Stimulated activated CD8-positive, alpha-beta memory T cell treated with anti-CD3 and anti-CD28 coated beads, Interleukin-15, amount 100 ng/mL, for 24 hours (primary cell): Measurements from ENCODE around the gene OLIG2.

Experiments
- DNase-seq: peaks from one replicate; pipeline ENCODE4 v3.0.0-alpha.2; 2020; ENCODE audit warnings: low read depth

Gene OLIG2

DNA sequence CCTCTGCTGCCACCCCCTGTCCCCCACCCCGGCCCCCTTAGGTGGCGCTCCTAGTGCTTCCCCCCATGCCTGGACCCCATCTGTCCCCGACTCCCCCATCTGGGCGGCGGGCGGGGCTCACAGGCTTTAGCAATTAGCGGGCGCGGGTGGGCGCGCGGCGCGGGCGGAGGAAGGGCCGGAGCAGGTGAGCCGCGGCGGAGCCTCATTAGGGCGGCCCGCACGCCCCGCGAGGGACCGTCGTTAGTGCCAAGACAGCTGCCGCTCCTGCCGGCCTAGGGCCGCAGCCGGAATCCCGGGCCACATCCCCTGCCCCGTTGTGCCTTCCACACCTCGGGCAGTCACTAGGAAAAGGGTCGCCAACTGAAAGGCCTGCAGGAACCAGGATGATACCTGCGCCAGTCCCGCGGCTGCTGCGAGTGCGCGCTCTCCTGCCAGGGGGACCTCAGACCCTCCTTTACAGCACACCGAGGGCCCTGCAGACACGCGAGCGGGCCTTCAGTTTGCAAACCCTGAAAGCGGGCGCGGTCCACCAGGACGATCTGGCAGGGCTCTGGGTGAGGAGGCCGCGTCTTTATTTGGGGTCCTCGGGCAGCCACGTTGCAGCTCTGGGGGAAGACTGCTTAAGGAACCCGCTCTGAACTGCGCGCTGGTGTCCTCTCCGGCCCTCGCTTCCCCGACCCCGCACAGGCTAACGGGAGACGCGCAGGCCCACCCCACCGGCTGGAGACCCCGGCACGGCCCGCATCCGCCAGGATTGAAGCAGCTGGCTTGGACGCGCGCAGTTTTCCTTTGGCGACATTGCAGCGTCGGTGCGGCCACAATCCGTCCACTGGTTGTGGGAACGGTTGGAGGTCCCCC lies 7.6 kb downstream of the OLIG2 start:
- DNase-seq = no peak

DNA sequence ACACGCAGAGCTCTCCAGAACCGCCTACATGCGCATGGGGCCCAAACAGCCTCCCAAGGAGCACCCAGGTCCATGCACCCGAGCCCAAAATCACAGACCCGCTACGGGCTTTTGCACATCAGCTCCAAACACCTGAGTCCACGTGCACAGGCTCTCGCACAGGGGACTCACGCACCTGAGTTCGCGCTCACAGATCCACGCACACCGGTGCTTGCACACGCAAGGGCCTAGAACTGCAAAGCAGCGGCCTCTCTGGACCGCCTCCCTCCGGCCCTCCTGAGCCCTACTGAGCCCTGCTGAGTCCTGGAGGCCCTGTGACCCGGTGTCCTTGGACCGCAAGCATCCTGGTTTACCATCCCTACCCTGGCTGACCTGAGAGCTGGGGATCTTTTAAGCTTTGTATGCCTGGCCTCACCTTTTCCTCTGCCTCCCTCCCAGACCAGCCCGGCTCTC lies 8.3 kb downstream of the OLIG2 start:
- no peak for DNase-seq

DNA sequence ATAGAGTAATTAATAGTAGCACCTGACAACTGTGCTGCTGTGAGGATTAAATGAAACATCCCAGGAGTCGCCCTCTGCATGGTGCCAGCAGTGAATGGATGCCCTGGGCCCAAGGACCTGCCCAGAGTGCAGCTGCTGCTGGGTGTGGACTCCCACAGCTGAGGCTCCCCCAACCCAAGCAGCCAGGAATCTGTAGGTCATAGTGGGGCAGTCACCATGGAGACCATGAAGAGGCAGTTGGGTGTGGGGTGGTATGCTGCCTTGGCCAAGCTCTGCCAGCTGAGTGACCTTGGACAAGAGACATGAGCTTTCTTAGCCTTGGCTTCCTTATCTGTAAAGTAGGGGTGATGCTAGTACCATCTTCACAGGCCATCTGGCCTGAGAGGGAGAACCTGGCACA lies 9.4 kb downstream of the OLIG2 start:
- DNase-seq = no peak

DNA sequence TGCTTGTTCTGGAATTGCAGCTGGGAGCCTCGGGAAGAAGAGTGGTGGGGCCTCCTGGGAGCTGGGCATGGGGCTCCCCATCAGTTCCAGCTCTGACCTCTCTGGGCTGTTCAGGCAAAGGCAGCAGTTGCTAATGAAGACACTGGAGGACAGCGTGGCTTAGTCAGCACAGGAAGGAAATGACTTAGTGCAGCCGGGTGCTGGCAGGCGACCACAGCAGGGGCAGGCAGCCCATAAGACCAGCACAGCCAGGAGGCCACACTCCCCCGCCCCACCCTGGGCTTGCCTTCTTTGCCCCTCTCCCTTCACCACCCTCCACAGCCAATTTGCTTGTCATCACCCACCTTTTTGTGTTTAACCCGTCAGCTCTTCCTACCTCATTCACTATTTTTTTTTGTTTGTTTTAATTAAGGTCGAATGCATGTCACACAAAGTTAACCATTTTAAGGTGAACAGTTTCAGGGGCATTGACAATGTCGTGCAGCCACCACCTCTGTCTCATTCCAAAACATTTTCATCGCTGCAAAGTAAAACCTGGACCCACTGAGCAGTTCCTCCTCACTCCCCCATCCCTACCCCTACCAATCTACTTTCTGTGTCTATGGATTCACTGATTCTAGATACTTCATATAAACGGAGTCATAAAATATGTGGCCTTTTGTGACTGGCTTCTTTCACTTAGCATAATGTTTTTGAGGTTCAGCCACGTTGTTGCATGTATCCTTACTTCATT lies 10.9 kb downstream of the OLIG2 start:
- DNase-seq = no peak

DNA sequence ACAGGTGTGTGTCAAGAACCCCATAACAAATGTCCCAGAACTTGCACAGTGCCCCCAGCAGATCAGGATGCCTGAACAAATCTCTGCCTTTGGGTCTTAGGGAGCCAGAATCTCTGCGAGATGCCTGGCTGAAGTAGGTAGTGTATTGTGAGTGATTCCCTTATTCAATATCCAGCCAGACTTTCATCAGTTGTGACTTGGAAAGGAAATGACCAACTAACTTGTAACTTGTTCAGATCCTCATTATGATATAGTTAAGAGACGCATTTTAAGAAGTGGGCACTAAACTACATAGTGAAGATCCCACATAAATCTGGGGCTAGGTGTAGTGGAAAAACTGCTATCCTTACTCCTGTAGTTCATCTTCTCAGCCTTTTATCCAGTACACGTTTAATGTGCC lies 11.8 kb downstream of the OLIG2 start:
- DNase-seq = no peak

DNA sequence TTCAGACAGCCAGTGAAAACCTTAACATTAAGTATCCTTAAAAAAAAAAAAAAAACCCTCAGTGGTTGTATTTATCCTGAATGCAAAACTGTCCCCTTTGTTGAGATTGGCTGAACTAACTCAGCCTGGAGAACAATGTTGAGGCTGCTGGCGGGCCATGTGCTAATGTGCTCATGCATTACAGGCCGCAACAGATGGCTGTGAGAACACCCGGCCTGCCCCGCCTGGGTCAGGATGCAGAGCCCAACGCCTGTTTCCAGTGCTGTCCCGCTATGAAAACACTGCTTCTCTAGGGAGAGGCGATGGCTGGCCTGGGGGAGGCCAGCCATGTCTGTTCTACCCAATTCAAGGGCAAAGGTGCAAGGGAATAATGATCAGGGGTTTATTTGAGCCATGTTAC lies 13.8 kb downstream of the OLIG2 start:
- no peak for DNase-seq

DNA sequence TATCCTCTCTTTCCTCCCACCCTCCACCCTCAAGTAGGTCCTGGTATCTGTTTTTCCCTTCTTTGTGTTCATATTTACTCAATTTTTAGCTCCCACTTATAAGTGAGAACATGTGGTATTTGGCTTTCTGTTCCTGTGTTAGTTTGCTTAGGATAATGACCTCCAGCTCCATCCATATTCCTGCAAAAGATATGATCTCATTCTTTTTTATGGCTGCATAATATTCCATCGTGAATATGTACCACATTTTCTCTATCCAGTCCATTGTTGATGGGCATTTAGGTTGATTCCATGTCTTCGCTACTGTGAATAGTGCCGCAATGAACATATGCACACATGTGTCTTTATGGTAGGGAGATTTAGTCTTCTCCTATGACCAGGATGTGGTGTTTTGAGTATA lies 14.5 kb downstream of the OLIG2 start:
- no peak for DNase-seq

DNA sequence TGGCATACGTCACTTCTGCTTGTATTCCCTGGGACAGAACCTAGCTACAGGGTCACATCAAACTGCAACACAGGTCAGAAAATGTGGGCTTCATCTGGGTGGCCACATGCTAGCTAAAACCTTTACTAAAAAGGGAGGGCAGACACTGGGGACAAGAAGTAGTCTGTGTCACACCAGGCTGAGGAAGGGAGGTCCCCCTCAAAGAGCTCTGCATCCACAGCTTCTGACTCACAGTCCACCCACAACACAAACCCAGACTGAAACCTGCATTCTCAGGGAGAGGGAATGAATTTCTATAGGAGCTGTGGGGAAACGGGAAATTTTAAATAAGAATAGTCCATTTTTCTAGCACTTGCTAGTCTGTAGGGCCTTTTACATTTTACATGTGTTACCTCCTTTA lies 16.2 kb downstream of the OLIG2 start:
- DNase-seq = no peak

DNA sequence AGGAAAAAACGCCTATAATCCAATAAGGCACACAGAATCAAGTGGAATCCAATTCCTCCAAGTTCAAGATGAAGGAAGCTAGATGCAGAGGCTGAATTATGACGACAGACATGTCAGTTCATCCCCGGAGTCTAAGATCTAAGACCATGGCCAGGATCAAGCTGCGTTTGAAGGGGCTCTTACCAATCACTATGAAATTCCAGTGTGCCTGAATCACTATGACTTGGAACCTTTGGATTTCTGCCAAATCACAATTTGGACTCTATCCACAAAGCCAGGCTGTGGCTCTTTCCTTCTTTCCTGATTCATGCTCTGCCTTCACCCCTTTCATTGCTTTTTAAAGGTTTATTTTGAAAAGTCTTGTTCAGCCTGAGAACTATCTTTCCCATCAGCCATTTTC lies 17.1 kb downstream of the OLIG2 start:
- no peak for DNase-seq

DNA sequence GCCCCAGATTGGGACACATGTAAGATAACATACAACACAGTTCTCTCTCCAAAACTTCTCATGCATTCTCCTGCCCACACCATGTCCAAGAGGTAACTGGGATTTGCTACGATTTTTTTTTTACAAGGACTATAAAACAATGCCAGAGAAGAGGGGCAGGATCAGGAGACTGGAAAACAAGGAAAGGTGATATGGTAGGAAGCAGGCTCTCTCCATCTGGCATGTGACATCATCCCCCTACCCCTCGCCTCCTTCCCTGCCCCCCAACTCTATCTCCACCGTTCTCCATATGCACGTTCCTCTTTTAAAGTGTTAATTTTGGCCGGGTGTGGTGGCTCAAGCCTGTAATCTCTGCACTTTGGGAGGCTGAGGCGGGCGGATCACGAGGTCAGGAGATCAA lies 20.7 kb downstream of the OLIG2 start:
- no peak for DNase-seq

DNA sequence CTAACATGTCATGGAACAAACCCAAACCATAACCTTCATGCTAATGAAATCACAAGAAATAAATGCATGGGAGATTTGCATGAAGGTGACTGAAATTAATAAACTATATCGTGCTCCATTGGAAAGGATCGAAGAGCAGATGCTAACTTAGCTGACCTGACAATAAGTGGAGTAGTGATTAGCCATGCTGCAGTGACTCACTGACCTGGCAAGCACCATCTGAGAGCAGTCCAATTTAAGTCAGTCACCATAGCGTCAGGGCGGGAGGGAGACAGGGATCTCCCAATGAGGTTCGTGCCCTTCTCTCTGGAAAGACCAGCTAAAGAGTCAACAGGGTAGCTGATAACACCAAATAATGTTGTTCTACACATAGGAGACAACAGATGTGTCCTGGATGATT lies 21.5 kb downstream of the OLIG2 start:
- DNase-seq = no peak

DNA sequence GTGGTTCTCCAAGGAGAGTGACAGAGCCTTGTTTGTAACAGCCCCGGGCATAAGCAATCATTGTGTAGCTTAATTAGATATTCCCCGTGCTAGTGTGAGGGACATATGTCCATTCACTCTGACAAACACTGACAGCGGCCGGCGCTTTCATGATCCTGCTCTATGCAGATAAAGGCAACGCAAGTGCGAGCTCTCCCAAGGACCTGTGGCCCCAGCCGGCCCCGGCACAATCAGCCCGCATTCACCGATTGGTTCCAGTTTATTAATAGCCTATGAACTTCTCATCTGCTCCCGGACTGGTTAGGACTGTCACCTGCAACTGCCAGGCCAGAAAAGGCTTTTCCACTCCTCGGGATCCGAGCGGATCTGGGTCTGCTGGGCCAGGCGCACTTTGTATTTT lies 26.2 kb downstream of the OLIG2 start:
- no peak for DNase-seq

DNA sequence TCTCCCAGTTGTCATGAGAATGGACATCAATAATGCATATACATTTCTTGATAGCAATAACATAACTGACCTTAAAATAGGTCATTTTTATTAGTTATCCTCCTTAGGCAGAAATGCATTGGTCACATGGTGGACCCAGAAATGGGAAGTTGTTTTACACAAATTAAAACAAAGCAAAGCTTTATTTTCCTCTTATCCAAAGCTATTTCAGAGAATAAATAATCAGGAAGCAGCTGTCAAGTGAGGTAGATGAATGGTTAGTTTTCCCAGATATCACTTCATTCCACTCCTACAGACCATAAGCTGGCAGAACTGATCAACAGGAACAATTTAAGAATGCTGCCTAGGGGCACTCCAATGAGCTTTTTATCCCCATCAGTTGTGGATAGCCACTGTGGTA lies 28.2 kb downstream of the OLIG2 start:
- no peak for DNase-seq

DNA sequence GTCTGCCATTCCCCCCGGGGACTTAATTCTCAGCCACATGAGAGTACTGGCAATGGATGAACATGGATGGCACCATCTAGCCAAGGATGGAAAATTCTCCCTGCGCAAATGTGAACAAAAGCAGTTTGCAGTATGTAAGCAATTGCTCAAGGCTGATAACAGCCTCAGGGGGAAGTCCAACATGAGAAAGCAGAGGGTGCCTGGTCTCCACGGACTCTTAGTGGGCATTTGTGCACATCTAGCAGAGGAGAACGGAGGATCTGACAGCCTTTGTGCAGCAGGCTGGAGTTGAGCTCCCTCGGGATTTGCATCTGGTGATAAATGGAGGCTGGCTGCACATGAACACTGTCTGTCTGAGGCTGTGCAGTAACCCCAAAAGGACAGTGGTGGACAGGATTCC lies 30.3 kb downstream of the OLIG2 start:
- DNase-seq = no peak

DNA sequence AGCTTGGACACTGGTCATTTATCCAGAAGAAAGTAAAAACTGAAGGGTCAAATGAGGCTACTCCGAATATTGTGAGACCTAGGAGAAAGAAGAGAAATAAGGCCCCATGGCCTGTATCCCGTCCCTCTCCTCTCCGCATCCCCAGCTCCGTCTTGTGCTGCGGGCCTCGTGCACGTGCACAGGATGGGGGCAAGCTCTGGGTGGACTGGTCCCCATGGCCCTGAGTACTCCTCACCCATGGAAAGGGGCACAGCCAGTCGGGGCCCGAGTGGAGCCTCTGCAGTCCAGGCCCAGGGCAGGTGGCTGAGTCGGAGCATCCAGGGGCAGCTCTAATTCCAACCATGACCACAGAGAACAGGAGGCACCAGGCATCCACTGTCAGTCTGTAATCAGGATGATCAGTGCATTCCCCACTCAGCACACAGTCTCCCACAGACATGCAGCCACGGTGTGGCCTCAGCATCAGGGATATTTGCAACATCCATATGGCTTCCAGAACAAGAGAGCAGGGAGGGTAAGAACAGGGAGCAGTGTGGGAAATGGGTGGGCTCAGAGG lies 31.7 kb downstream of the OLIG2 start:
- DNase-seq = no peak

DNA sequence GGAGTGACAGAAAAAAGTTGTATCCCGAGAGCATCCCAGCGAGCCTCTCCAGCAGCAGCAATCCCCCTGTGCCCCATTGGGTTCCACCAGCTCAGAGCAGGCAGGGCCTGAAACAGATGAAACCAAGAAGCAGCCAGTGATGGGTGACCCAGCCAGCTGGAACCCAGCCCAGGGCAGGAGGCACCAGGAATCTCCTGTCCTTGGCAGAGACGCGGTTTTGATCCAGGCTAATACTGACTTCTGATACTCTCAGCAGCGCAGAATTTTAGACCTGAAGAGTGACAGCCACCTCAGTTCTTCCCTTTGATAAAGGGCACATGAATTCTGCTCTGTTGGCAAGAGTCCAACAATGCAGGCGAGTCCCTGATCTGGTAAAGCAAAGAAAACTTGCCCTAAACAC lies 32.8 kb downstream of the OLIG2 start:
- no peak for DNase-seq

DNA sequence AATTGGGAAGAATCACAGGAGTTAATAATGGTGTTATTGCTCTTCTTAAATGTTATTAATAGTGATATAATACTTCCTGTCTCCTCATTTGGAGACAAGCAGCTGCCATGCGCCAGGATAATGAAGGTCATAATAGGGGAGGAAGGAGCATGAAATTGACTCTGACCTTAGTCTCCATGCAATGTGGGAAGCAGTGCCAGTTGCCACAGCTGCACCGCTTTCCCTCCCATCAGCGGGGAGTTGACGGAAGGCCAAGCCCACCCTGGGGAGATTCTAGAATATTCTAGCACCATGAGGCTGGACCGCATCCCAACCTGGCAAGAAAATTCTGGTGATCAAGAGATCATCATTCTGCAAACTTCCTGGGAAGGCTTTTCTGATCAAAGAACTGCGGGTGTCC lies 33.2 kb downstream of the OLIG2 start:
- DNase-seq = no peak

DNA sequence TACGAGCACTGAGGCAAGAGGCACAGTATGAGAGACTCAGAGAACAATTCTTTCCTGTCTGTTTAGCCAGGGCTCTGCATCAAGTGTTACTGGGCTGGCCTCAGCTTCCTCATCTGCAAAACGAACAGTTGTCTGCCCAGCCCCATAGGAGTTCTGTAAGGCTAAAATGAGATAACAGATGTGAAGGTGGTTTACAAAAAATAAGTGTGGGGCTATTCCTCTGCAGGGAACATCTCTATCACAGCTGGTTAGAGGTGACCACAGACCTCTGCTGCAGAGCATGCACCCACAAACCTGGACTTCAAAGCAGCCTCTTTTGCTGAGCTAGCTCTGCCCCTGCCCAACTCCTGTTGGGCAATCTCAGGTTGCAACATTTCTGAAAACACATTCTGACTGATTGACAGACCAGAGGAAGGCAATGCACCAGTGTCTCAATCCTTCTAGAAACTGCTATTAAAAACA lies 33.7 kb downstream of the OLIG2 start:
- no peak for DNase-seq

DNA sequence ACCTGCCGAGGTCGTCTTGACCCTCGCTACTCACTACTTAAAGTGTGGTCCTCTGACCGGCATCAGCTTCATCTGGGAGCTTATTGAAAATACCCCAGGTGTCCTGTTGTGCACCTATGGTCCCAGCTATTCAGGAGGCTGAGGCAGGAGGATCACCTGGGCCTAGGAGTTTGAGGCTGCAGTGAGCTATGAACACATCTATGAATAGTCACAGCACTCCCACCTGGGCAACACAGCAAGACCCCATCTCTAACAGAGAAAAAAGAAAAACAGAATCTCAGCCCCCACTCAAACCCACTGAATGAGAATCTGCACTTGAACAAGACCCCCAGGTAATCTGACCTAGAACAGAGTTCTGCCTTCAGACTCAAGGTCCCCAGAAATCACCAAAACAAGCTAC lies 35.5 kb downstream of the OLIG2 start:
- DNase-seq = no peak

DNA sequence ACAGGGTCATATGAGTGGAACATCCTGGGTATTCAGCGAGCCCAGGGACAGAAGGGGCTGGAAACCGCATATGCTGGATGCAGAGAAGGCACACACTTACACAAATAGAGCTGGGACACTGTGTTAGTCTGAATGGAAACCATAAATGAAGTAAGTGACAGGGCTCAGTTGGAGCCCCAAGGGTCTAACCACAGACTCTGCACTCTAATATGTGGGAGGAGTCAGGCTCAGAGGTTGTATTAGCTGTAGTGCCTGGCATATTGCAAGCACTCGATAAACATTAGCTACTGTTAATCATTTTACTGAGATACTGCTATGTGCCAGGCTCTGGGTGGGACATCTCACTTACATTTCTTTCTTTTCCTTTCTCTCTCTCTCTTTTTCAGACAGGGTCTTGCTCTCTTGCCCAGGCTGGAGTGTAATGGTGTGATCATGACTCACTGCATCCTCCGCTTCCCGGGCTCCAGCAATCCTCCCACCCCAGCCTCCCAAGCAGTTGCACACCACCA lies 37.7 kb downstream of the OLIG2 start:
- no peak for DNase-seq

DNA sequence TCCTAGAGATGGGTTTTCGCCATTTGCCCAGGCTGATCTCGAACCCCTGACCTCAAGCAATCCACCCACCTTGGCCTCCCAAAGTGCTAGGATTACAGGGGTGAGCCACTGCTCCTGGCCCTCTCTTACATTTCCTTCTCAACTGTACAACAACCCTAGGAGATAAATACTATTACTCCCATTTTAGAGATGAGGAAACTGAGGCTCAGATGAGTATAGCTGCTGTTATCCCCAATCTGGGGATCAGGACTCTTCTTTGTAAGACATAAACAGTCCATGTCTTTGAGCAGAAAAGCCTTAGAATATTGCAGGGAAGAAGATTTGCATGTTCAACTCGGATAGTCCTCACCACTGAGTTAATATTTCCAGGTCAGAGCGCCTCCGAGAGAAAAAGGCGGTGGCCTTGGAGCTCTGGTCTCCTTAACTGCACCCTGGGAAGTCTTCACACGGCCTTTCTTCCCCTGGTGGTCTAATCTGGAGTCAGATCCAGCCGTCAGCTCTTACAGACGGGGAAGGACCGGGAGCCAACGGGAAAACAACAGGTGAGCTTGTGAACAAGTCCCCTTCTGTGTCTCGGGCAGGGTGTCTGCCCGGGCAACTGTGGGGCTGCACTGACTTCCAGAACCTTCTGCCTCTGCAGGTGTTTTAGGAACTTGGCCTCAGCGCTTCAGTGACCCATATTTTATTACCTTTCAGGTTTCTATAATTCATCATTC lies 38.3 kb downstream of the OLIG2 start:
- DNase-seq = no peak
